Brain microvascular endothelial cell (primary cell): ENCODE data around the gene OR10H5.
"Not testable (repeated sequence)": the region's sequence is repeated elsewhere in the genome, so short reads cannot be mapped to it uniquely, and the experiment has no call there.

Source experiments
- DNase-seq: peaks from one replicate; pipeline ENCODE4 v3.0.0-alpha.2; 2020
- H3K27ac ChIP-seq: fragments of 250-450 bp; sonication (Bioruptor Pico); 2 replicates; pipeline ENCODE4 v1.5.1; 2020; ENCODE audit warnings: mild to moderate bottlenecking, moderate library complexity
- H3K27me3 ChIP-seq: fragments of 250-450 bp; sonication (Bioruptor Pico); replicated peaks from 2 replicates; pipeline ENCODE4 v1.5.1; 2020; ENCODE audit warnings: mild to moderate bottlenecking
- H3K36me3 ChIP-seq: fragments of 250-450 bp; sonication (Bioruptor Pico); replicated peaks from 2 replicates; pipeline ENCODE4 v1.5.1; 2020; ENCODE audit warnings: mild to moderate bottlenecking
- H3K4me3 ChIP-seq: 2 replicates; pipeline ENCODE4 v1.5.1; 2011; ENCODE audit warnings: low read depth, mild to moderate bottlenecking, control low read depth, low read length, moderate library complexity
- CTCF ChIP-seq: IDR thresholded peaks from 2 replicates; pipeline ENCODE4 v1.5.1; 2011; ENCODE audit warnings: low read depth, mild to moderate bottlenecking, moderate library complexity, low read length, control low read depth, inconsistent platforms; ENCODE audit errors: missing control alignments
- in situ Hi-C: cut with HindIII; loops from 2 replicates; pipeline ENCODE4 v1.10.0; 2017; ENCODE audit warnings: low sequenced_read_pairs, low pct_ligation_motif_present

OR10H5 gene

DNA sequence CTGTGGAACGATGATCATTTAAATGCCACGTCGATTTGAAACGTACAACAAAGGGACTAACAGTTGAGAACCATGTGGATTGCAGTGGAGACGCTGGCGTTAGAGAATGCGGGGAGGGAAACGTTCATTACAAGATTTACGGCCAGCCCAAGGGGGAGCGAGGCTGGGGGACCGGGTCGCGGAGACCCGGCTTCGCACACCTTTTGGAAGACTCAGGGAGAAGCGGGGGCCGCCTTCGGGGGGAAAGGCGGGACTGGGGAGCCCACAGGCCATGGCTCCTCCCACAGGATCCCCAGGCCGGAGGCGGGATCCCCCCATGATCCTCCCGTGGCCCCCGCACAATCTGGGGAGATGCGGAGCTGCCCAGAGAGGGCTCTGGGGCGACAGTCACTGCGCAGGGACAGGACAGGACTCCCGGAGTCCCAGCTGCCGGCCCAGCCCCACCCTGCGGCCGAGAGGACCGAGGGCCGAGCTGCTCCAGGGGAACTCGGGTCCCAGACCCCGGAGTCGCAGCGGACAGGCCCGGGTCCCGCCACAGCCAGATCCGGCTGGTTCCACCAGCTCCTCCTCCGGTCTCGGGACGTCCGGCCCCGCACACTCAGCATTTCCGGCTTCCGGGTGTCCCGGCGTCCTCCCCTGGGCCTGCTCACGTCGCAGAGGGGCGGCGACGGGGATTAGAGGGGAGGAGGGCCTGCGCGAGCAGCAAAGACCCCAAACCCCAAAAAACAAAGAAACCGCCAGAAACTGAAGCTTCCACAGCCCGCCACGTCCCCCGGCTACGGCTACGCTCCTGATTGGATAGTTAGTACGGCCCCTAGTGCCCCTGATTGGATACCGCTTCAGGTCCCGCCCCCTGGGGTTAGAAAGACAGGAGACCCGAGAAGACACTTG is 49.1 kb downstream of the OR10H5 start:
- TF ChIP-seq CTCF = no peak
- peak overlapping the region; percentile 64 for H3K4me3 ChIP-seq
- peak; percentile 92 for DNase-seq
- in situ Hi-C loops = no loop called here
- peak overlapping the region; percentile 90 for H3K27ac ChIP-seq
- no peaks in the 10 kb centered on the region for H3K27me3 ChIP-seq
- no peaks in the 10 kb centered on the region for H3K36me3 ChIP-seq

GRCh38 chr19:15837221-15837731 is 49.8 kb downstream of the OR10H5 start:
- peak; percentile 1 for DNase-seq
- in situ Hi-C loops = no loop called here
- Histone ChIP-seq H3K4me3 (peak overlapping the region; percentile 64), H3K36me3 (no peaks in the 10 kb centered on the region), H3K27ac (peak overlapping the region; percentile 90), H3K27me3 (no peaks in the 10 kb centered on the region)
- no peak for TF ChIP-seq CTCF

DNA sequence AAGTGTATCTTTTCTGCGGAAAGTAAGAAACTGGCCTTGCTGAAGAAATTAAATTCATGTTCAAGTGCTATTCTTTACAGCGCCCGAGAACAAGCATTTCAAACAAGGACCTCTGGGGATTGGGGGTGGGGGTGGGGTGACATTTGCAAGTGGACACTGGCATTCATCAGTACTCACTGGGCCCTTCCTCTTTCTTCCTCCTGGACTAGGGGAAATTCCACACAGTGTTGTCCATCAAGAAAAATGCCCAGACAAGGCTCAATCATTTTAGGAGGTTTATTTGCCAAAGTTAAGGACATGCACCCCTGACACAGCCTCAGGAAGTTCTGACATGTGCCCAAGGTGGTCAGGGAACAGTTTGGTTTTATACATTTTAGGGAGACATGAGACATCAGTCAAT is 50.9 kb downstream of the OR10H5 start:
- no peaks in the 10 kb centered on the region for H3K36me3 ChIP-seq
- TF ChIP-seq CTCF = no peak
- H3K4me3 ChIP-seq = no peak overlapping the region
- no peaks in the 10 kb centered on the region for H3K27me3 ChIP-seq
- DNase-seq = no peak
- H3K27ac ChIP-seq = no peak overlapping the region
- in situ Hi-C loops = no loop called here

DNA sequence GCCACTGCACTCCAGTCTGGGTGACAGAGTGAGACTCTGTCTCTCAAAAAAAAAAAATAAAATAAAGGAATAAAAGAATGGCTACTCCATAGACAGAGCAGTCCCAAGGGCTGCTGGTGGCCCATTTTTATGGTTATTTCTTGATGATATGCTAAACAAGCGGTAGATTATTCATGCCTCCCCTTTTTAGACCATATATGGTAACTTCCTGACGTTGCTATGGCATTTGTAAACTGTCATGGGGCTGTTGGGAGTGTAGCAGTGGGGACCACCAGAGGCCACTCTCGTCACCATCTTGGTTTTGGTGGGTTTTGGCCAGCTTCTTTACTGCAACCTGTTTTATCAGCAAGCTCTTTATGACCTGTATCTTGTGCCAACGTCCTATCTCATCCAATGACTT is 52.4 kb downstream of the OR10H5 start:
- DNase-seq, H3K27me3 ChIP-seq, H3K4me3 ChIP-seq, in situ Hi-C loops, H3K36me3 ChIP-seq, H3K27ac ChIP-seq: not testable (repeated sequence)

- DNase-seq = no peak
- H3K27ac ChIP-seq = no peak overlapping the region
- no peak for TF ChIP-seq CTCF
- in situ Hi-C loops = no loop called here
- H3K27me3 ChIP-seq = no peaks in the 10 kb centered on the region
- no peak overlapping the region for H3K4me3 ChIP-seq
- H3K36me3 ChIP-seq = no peaks in the 10 kb centered on the region
These were observed 53.4 kb downstream of the OR10H5 start for GRCh38 chr19:15840833-15841232.

- Histone ChIP-seq H3K36me3 (no peaks in the 10 kb centered on the region), H3K4me3 (no peak overlapping the region), H3K27ac (no peak overlapping the region), H3K27me3 (no peaks in the 10 kb centered on the region)
- no peak for DNase-seq
- TF ChIP-seq CTCF = no peak
- in situ Hi-C loops = no loop called here
These were observed 54.6 kb downstream of the OR10H5 start for GRCh38 chr19:15841875-15842569.
